GM18868 (cell line): ENCODE data around the gene ADAMTSL3.

Source experiments
- ATAC-seq: cut with Tn5 transposase; IDR thresholded peaks from one replicate; pipeline ENCODE4 v1.9.1; 2021; ENCODE audit warnings: mild to moderate bottlenecking, moderate library complexity; ENCODE audit not compliant: unreplicated experiment

ADAMTSL3 gene, protein sequence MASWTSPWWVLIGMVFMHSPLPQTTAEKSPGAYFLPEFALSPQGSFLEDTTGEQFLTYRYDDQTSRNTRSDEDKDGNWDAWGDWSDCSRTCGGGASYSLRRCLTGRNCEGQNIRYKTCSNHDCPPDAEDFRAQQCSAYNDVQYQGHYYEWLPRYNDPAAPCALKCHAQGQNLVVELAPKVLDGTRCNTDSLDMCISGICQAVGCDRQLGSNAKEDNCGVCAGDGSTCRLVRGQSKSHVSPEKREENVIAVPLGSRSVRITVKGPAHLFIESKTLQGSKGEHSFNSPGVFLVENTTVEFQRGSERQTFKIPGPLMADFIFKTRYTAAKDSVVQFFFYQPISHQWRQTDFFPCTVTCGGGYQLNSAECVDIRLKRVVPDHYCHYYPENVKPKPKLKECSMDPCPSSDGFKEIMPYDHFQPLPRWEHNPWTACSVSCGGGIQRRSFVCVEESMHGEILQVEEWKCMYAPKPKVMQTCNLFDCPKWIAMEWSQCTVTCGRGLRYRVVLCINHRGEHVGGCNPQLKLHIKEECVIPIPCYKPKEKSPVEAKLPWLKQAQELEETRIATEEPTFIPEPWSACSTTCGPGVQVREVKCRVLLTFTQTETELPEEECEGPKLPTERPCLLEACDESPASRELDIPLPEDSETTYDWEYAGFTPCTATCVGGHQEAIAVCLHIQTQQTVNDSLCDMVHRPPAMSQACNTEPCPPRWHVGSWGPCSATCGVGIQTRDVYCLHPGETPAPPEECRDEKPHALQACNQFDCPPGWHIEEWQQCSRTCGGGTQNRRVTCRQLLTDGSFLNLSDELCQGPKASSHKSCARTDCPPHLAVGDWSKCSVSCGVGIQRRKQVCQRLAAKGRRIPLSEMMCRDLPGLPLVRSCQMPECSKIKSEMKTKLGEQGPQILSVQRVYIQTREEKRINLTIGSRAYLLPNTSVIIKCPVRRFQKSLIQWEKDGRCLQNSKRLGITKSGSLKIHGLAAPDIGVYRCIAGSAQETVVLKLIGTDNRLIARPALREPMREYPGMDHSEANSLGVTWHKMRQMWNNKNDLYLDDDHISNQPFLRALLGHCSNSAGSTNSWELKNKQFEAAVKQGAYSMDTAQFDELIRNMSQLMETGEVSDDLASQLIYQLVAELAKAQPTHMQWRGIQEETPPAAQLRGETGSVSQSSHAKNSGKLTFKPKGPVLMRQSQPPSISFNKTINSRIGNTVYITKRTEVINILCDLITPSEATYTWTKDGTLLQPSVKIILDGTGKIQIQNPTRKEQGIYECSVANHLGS (N-terminal part only)

DNA sequence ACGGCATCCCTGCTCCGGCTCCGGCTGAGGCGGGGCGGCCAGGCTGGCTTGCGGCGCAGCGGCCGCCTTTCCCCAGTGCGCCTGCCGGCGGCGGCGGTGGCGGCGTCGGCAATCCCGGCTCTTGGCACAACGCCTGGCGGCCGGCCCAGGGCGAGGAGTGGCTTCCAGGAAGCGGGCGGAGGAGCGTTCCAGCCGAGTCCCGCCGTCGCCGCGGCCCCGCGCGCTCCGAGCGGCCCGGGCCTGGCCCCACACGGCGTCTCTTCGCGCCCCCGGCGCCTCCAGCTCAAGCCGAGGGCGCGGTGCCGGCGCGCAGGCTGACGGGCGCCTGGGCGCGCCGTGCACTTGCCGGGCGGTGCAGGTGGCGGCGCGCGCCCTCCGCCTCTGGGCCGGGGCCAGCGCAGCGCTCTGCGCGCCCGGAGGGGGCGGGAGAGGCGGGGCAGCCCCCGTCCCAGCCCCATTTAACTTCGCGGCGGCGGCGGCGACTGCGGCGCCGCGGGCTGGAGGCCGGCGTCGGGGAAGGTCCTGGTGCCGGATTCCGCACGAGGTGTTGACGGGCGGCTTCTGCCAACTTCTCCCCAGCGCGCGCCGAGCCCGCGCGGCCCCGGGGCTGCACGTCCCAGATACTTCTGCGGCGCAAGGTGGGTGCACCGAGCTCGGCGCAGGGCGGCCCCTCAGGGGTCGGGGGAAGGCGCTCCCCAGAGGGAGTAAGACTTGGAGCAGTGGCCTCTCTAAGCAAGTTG is at the start of gene ADAMTSL3:
TSS of gene ADAMTSL3 (plus strand) at position 485 of the 740 bp plus-strand sequence. CDS start 1,639 bp downstream, outside the sequence.
- no peak for ATAC-seq

DNA sequence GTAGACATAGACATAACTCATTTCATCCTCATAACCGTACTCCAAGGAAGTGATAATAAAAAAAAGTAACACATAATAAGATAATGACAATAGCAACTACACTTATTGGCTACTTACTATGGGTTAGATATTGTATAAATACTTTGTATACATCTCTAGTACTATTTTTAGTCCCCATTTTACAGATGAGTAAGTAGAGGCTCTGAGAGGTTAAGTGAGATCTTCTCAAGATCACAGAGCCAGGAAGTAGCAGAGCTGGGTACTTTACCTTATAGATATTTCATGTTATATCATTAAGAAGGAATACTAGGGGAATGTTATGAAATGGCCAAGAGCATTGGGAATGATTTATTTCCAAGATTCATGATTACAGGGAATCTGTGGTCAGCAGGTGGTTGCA is 49.4 kb upstream of the ADAMTSL3 start:
- ATAC-seq: no peak

- ATAC-seq: no peak
Observed at GRCh38 chr15:83605111-83605945, 48.6 kb upstream of the ADAMTSL3 start.

DNA sequence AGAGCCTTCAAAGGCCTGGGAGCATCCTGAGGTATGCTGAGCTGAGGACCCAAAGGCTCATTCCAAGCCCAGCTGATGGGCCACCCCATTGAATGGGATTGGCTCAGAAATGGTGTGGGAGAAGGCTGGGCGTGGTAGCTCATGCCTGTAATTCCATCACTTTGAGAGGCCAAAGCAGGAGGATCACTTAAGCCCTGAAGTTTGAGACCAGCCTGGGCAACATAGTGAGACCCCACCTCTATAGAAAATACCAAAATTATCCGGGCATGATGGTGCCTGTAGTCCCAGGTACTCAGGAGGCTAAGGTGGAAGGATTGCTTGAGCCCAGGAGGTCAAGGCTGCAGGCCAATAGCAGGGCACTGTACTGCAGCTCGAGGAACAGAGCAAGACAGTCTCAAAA is 43.8 kb upstream of the ADAMTSL3 start:
- ATAC-seq: no peak

GRCh38 chr15:83610901-83611685 is 42.8 kb upstream of the ADAMTSL3 start:
- ATAC-seq: no peak

DNA sequence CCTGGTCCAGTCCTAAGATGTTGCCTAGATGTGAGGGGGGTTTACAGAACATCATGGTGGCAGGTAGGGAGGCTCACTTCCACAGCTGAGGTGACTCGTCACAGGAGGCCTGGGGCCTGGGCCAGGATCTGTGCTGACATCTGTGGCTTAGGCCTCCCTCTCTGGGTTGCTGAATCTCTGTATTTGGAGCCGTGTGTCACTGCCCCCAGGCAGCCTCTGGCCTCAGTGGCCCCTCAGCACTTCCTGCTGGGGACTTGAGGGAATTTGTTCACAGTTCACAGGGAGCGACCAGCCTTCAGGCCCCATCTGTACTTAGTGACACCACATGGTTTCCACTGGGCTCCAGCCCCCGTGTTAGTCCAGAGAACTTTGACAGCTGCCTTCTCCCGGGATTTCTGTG is 41.7 kb upstream of the ADAMTSL3 start:
- ATAC-seq: no peak

DNA sequence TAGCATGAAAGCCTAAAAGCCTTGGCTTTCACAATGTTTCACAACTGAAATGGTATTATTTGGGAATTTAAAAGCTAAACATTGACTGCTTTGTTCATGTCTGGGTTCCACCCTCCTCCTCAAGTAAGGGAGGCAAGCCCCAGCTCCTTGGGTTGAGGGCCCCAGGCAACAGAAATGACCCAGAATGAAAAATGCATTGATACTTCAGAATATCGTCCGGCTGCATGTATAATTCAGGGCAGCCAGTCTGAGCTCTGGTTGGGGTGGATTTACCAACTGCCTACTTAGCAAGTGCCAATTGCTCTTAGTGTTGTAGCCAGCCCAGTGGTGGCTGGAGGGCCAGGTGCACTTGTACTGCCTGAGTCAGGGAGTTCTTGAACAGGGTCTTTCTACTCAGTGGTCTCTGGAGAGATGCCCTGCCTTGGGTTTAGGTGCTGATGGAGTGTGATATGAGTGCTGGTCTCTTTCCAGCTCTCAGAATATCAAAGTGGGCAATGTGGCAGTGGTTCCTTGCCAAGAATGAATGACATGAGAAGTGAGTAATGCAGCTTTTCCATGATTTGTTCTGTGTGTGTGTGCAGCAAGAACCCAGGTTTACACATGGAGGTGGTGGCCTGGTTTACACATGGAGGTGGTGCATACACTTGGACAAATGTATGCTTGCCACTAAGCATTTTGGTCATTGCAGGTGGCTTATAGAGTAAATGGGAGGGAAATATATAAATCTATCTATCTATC is 40.9 kb upstream of the ADAMTSL3 start:
- no peak for ATAC-seq

DNA sequence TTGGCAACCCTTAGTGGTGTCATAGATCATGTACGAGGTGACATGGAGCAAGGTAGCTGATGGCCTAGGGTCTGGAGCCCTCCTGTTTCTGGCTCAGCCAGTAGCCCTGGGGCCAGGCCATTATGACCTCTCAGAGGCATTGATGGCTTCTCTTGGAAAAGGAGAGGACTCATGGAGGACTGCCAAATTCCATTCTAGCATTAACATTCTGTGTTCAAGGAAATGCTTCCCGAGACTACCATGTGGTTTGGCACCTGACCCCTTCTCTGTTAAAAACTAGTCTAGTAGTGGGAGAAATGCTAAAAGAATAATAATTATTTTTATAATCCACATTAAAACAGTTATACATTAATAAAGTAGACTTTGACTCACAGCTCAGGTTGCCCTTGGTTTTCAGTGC is 40.2 kb upstream of the ADAMTSL3 start:
- ATAC-seq: no peak

DNA sequence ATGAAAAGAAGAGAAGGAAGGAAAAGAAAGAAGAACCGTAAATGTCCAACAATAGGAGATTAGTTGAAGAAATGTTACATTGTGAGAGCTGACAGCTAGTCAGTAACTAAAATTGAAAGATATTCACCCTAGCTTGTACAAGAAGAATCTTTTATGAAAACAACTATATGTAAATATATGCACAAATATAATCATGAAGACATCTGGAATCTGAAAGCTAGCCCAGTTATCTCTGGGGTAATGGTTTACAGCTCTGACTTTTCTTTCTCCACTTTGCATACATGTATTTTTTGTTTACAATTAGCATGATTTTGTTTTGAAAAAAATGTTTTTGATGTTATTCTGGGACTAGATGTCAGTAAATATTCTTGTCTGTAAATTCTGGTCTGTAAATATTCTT is 37.1 kb upstream of the ADAMTSL3 start:
- ATAC-seq: no peak

- no peak for ATAC-seq
Observed at GRCh38 chr15:83626171-83626802, 27.6 kb upstream of the ADAMTSL3 start.

DNA sequence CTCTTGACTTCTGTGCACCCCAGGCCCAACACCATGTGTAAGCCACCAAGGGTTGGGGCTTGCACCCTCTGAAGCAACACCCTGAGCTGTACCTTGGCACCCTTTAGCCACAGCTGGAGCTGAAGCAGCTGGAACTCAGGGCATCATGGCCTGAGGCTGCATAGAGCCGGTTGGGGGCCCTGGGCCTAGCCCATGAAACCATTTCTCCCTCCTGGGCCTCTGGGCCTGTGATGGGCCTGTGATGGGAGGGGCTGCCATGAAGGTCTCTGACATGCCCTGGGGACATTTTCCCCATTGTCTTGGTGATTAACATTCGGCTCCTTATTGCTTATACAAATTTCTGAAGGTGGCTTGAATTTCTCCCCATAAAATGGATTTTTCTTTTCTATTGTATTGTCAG is 22.4 kb upstream of the ADAMTSL3 start:
- ATAC-seq: no peak

GRCh38 chr15:83643201-83643600 is 10.7 kb upstream of the ADAMTSL3 start:
- ATAC-seq: no peak

- no peak for ATAC-seq
Observed at GRCh38 chr15:83644439-83644838, 9.5 kb upstream of the ADAMTSL3 start.

DNA sequence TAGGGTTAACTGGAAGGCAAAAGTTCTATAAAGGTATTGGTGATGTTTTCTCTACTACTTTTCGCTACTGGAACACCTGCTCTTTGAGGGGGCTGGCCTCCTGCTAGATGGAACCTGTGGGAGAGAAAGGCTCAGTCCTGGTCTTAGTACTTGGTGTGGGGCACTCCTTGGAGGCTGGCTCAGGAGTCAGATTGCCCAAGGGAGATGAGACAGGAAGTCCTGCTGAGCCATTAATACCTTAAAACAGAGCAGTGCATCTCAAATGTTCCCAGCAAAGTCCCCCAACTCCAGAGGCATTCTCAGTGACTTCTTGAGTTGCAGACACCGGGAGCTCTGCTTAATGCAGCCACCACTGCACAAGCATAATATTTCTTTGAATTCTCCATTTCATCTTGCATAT is 3.1 kb upstream of the ADAMTSL3 start:
- ATAC-seq: no peak

GRCh38 chr15:83651541-83651940 is 2.4 kb upstream of the ADAMTSL3 start:
- no peak for ATAC-seq

DNA sequence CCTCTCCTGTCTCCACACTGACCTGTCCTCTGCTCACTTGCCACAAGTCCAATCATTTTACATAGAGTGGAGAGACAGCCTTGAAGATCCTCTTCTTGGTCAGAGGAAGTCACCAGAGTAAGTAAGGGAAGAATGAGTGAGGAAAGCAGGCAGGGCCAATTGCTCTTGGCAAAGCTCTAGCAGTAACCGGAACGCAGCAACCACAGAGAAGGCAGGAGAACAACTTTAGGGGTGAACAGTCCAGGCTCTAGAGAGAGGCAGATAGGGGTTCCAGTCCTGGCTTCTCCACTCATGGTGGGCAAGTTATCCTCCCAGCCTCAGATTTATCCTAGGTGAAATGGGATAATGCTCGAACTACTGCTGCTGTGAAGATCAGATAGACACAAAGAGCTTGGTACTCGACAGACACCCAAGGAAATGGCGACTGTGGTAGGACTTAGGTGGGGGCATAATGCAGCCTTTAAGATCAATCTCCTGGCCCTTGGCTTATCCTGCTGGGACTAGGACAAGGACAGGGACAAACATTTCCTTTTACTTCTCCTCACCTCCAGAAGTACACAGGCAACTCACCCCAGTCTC is 1.2 kb upstream of the ADAMTSL3 start:
- ATAC-seq: no peak

DNA sequence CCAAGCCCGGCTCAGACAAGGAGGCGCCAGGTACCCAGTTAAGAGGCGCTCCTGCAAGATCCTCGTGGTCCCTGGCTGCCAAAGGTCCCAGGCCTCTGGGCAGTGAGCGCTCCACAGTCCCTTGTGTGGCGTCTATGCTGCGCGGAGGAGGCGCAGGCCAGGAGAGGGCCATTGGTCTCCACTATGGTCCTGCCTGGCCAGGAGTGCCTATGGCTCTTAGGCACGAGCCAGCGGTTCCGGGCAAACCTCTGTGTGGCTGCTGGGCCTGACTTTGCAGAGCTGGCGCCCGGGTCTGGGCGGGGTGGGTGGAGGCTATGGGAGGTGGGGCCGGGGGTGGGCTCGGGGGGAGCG is 660 bp upstream of the ADAMTSL3 start:
- ATAC-seq: no peak
